ENCODE data around the gene CHI3L2.
A peak's percentile ranks its signal among the peaks of the same experiment; 100 is the strongest.

CHI3L2 gene

DNA sequence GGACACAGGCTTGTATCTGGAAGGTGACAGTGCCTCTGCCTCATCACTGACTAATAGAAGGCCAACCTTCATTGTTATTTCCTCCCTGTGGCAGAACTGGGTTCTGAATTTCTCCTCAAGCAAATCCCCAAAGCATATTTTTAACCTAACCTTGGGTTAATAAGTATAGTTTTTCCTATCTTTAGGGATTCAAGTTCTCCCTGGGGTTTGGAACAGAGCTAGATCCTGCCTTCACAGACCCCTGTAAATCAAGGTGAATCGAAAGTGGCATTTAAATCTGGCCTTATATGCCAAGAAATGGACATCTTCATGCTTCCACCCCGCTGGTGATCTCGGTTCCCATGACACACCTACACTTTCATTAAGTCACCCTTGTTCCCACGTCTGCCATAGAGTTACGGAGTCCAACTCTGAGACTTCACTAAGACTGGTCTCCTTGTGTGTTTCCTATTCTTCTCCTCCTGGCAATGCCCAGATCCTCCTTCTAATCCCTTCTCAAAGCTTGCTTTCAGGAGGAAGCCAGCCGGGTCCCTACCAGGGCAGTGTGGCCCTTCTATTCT lies 4.3 kb upstream of the CHI3L2 start:
- no peaks in the 10 kb centered on the region for H3K27me3 ChIP-seq
- H3K36me3 ChIP-seq, result no peaks in the 10 kb centered on the region
- DNase-seq, result no peak
- H3K9me3 ChIP-seq, result no peaks in the 10 kb centered on the region
- no peak overlapping the region for H3K27ac ChIP-seq
- TF ChIP-seq, protein P1, sequence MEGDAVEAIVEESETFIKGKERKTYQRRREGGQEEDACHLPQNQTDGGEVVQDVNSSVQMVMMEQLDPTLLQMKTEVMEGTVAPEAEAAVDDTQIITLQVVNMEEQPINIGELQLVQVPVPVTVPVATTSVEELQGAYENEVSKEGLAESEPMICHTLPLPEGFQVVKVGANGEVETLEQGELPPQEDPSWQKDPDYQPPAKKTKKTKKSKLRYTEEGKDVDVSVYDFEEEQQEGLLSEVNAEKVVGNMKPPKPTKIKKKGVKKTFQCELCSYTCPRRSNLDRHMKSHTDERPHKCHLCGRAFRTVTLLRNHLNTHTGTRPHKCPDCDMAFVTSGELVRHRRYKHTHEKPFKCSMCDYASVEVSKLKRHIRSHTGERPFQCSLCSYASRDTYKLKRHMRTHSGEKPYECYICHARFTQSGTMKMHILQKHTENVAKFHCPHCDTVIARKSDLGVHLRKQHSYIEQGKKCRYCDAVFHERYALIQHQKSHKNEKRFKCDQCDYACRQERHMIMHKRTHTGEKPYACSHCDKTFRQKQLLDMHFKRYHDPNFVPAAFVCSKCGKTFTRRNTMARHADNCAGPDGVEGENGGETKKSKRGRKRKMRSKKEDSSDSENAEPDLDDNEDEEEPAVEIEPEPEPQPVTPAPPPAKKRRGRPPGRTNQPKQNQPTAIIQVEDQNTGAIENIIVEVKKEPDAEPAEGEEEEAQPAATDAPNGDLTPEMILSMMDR (IDR thresholded peaks at IDR 0.05), result peak in 1 of 2 experiments; percentile 1
- intact Hi-C loops (cut with DNase I; ENCODE audit: low total_unique reads), result loop anchor here (5.0 kb wide), 1 partner anchor 179 kb away; no protein-coding TSS in a partner anchor
- no peak overlapping the region for H3K4me3 ChIP-seq
- peaks cover 0 to 21% (median 13%) of the 10 kb centered on the region in 4 donors for H3K4me1 ChIP-seq

DNA sequence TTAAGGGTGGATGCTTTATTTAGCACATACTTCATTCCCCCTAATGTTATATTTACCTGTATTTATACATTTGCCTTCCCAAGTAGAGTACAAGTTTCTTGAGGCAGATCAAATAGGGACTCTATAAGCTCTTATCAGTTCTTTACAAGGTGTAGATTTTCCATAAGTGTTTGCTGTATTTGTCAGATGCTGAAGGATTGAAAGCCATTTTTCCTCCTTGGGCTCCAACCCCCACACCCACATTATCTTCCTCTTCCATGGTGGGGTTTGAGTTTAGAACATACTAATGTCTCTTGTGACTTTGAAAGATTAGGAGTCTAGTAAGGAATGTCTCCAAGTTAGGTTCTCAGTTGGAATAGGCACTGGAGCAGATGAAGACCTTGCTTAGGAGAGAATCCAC lies 2.4 kb upstream of the CHI3L2 start:
- Histone ChIP-seq H3K27me3 (no peaks in the 10 kb centered on the region), H3K27ac (no peak overlapping the region), H3K36me3 (no peaks in the 10 kb centered on the region), H3K4me1 (peaks cover 0 to 30% (median 21%) of the 10 kb centered on the region in 4 donors), H3K9me3 (no peaks in the 10 kb centered on the region), H3K4me3 (no peak overlapping the region)
- TF ChIP-seq, protein P1 (IDR thresholded peaks at IDR 0.05), result no peak
- intact Hi-C loops (cut with DNase I; ENCODE audit: low total_unique reads), result no loop called here
- no peak for DNase-seq

DNA sequence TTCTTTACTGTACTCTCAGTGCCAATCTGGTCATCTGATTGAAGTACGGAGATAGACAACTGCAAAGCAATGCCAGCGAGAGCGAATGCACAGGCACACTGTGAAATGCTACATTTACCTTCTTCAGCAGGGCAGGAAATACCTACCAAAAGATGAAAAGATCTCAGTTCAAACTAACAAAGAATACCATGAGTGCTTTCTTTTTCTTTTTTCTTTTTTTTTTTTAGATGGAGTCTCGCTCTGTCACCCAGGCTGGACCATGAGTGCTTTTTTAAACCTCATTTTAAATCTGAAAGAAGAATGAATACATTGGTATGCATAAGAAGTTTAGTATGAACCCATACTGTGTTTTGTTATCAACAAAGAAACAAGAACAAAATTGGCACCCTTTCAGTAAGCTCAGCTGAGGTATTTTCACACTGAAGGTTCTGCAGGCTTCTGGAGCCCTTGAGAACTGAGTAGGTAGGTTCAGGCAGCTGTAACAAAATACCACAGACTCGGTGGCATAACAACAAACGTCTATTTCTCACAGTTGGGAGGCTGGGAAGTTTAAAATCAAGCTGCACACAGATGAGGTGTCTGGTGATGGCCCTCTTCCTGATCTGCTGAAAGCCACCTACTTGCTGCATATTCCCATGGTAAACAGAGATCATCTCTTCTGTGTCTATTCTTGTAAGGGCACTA lies 1.7 kb upstream of the CHI3L2 start:
- no peaks in the 10 kb centered on the region for H3K9me3 ChIP-seq
- no peak overlapping the region for H3K27ac ChIP-seq
- no peak overlapping the region for H3K4me3 ChIP-seq
- H3K27me3 ChIP-seq, result no peaks in the 10 kb centered on the region
- H3K36me3 ChIP-seq, result no peaks in the 10 kb centered on the region
- TF ChIP-seq, protein P1 (IDR thresholded peaks at IDR 0.05), result no peak
- peaks cover 0 to 30% (median 21%) of the 10 kb centered on the region in 4 donors for H3K4me1 ChIP-seq
- intact Hi-C loops (cut with DNase I; ENCODE audit: low total_unique reads), result no loop called here
- no peak for DNase-seq

DNA sequence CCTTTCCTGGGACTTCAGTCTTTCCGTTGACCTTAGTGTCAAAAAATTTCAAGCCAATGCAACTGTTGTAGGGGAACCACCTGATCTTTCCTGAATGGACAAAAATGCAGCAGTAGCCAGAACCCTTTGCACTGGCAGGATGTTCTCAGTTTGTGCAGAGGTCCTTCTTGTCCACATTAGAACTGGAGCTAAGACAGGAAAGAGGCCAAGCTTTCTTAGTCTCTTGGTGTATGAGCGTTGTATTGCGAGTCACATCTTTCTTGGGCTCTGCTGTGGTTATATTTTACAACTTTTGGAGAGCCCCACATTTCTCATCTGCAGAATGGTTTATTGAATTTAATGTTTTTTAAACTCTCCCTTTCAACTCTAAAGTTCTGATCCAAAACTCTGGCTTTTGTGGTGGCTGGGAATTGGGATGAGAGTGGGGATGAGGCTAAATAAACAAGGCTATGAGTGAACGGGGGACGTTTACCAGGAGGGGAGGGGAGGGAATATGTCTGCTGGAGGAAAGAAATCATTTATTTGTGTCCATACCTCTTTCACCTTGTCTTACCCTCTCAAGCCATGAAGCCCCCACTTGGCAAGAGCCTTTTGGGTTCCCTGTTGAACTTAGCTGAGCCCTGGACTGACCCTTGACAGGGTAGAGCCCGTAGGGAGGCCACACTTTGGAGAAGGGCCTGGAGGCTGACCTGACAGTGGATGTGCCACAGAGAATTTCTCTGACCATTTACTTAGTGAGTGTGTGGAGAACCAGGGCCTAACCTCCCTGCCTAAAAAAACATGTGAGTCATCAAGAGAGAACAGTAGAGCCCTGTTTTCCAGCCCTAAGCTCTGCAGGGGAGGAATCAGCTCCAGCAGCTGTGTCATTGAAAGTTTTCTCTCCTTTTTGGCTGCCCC lies 586 bp downstream of the CHI3L2 start:
- Histone ChIP-seq H3K36me3 (no peaks in the 10 kb centered on the region), H3K27ac (peak overlapping the region; percentile 22 to 53), H3K4me3 (no peak overlapping the region), H3K9me3 (no peaks in the 10 kb centered on the region), H3K4me1 (peaks cover 0 to 21% (median 17%) of the 10 kb centered on the region in 4 donors), H3K27me3 (no peaks in the 10 kb centered on the region)
- TF ChIP-seq, protein P1 (IDR thresholded peaks at IDR 0.05), result no peak
- intact Hi-C loops (cut with DNase I; ENCODE audit: low total_unique reads), result no loop called here
- DNase-seq, result peak; percentile 41 to 66

DNA sequence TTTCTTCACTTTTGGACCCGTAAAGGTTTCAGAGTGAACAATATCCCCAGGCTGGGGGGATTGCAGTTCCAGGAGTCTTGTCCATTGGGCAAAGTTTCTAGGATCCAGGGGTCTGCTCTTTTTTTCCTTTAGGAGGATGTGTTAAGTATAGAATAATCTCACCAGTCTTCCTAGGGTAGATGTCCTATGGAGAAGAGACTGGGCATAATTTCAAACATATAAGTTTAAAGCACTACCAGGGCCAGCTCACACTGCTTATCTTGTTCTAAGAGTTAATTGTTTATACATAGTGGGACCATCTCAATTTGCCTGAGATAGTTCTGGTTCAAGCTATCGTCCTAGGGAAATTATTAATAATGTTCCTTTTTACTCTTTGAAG lies 1.2 kb downstream of the CHI3L2 start:
- peak overlapping the region in 1 of 2 donors; percentile 53 for H3K27ac ChIP-seq
- intact Hi-C loops (cut with DNase I; ENCODE audit: low total_unique reads), result no loop called here

More for the DNA sequence above, 1.2 kb downstream of the CHI3L2 start:
- H3K36me3 ChIP-seq, result no peaks in the 10 kb centered on the region
- H3K9me3 ChIP-seq, result no peaks in the 10 kb centered on the region
- no peaks in the 10 kb centered on the region for H3K27me3 ChIP-seq
- peaks cover 0 to 21% (median 17%) of the 10 kb centered on the region in 4 donors for H3K4me1 ChIP-seq
- TF ChIP-seq, protein P1 (IDR thresholded peaks at IDR 0.05), result no peak
- no peak overlapping the region for H3K4me3 ChIP-seq
- no peak for DNase-seq

Measured in tibial artery (tissue), 4 donors.